ENCODE measurements around the gene NRDC. TPM values are rescaled to one million over a fixed set of nuclear protein-coding genes. Genes with fewer than 3 reads are reported as not detected.
"Not testable (repeated sequence)": the region's sequence is repeated elsewhere in the genome, so short reads cannot be mapped to it uniquely, and the experiment has no call there.

Gene NRDC
- total and polyA plus RNA-seq, 9 of the 15 experiments (the other 6 are each of a cell fraction or from before 2014, with no cell fraction given) = 102 to 371 (median 201) TPM

- Histone ChIP-seq H3K9me1 (ENCODE audit: control insufficient read depth, insufficient read depth, low read length) (no peaks in the 10 kb centered on the region), H3K4me2 (ENCODE audit: insufficient read depth, low read length) (no peak overlapping the region), H3K9ac (ENCODE audit: insufficient read depth in 1 of 2, low read depth in 2 of 2, low read length in 2 of 2) (no peak overlapping the region), H3K4me1 (replicated peaks in 1 of 2; ENCODE audit: control insufficient read depth in 2 of 2, insufficient read depth in 2 of 2, low read length in 2 of 2) (no peaks in the 10 kb centered on the region), H3K27ac (ENCODE audit: extremely low read depth, low read depth, low read length) (no peak overlapping the region), H3K9me3 (replicated peaks; ENCODE audit: control insufficient read depth, insufficient read depth, low read depth, low read length) (no peaks in the 10 kb centered on the region), H4K20me1 (replicated peaks; ENCODE audit: control insufficient read depth, insufficient read depth, low read length) (no peaks in the 10 kb centered on the region), H3K4me3 (no peak overlapping the region), H3K27me3 (ENCODE audit: control insufficient read depth in 2 of 2, insufficient read depth in 2 of 2, low read length in 2 of 2) (no peaks in the 10 kb centered on the region), H3K79me2 (ENCODE audit: control insufficient read depth, insufficient read depth, low read length) (no peaks in the 10 kb centered on the region), H2AFZ (ENCODE audit: low read depth, low read length) (no peak overlapping the region), H3K36me3 (ENCODE audit: control insufficient read depth, insufficient read depth, low read length) (peaks cover 89% of the 10 kb centered on the region)
- TF ChIP-seq TRIM28 (IDR thresholded peaks at IDR 0.05) (no peak), NFATC3 (IDR thresholded peaks at IDR 0.05) (no peak), ZNF695 (CRISPR knock-in tag; IDR thresholded peaks at IDR 0.05) (no peak)
- in situ Hi-C loops (cut with MboI) (no loop called here), intact Hi-C loops (cut with micrococcal nuclease) (loop anchor here (10.0 kb wide), 1 partner anchor 185 kb away; no protein-coding TSS in a partner anchor)
- POLR2A ChIA-PET = no interaction called here
- no TSS peak for BruUV-seq (replicated peaks)
- ATAC-seq (no peak), FAIRE-seq (no peak), DNase-seq (ENCODE audit: extremely low read depth in 1 of 4, low spot score in 3 of 4) (no peak)
- CTCF ChIA-PET (ENCODE audit: low intra/inter-chr PET ratio) = no interaction called here
- WGBS (ENCODE audit: insufficient coverage, low coverage, missing lambda C conversion rate) = 93% methylated on average over 1 of the region's 1 CpG
These were observed 58.7 kb downstream of the NRDC start for GRCh38 chr1:51819810-51820209.

GRCh38 chr1:51819021-51819420 lies 59.5 kb downstream of the NRDC start:
- H4K20me1 ChIP-seq (replicated peaks; ENCODE audit: control insufficient read depth, insufficient read depth, low read length); in situ Hi-C loops (cut with MboI); DNase-seq (ENCODE audit: extremely low read depth in 1 of 4, low spot score in 3 of 4); H3K9ac ChIP-seq (ENCODE audit: insufficient read depth in 1 of 2, low read depth in 2 of 2, low read length in 2 of 2); ATAC-seq; H3K27me3 ChIP-seq (ENCODE audit: control insufficient read depth in 2 of 2, insufficient read depth in 2 of 2, low read length in 2 of 2); BruUV-seq (replicated peaks); CTCF ChIA-PET (ENCODE audit: low intra/inter-chr PET ratio); H3K79me2 ChIP-seq (ENCODE audit: control insufficient read depth, insufficient read depth, low read length); H3K9me1 ChIP-seq (ENCODE audit: control insufficient read depth, insufficient read depth, low read length); H3K4me1 ChIP-seq (replicated peaks in 1 of 2; ENCODE audit: control insufficient read depth in 2 of 2, insufficient read depth in 2 of 2, low read length in 2 of 2); POLR2A ChIA-PET; FAIRE-seq; H3K27ac ChIP-seq (ENCODE audit: extremely low read depth, low read depth, low read length); intact Hi-C loops (cut with micrococcal nuclease); H2AFZ ChIP-seq (ENCODE audit: low read depth, low read length); H3K4me3 ChIP-seq; H3K4me2 ChIP-seq (ENCODE audit: insufficient read depth, low read length); H3K9me3 ChIP-seq (replicated peaks; ENCODE audit: control insufficient read depth, insufficient read depth, low read depth, low read length): not testable (repeated sequence)
- H3K36me3 ChIP-seq (ENCODE audit: control insufficient read depth, insufficient read depth, low read length) = peaks cover 91% of the 10 kb centered on the region
- WGBS (ENCODE audit: insufficient coverage, low coverage, missing lambda C conversion rate) = 95% methylated on average over 9 of the region's 9 CpGs
